Measurements from ENCODE around the gene THAP7. TPM values are rescaled to one million over a fixed set of nuclear protein-coding genes. Genes with fewer than 3 reads are reported as not detected.

Gene THAP7
- total RNA-seq, 1 experiment from 2014 or later: 29.1 TPM

- H3K36me3 ChIP-seq (ENCODE audit: control insufficient read depth, insufficient read depth, low read length): no peaks in the 10 kb centered on the region
- POLR2A ChIA-PET: interaction anchor here (0.5 to 1.8 kb wide), 12 partner anchors 10 to 205 kb away, joined by 3 to 19 read pairs (median 5); partner anchors contain the start of genes CRKL, P2RX6 and THAP7
- no TSS peak for BruUV-seq (replicated peaks)
- H3K27me3 ChIP-seq (replicated peaks; ENCODE audit: control insufficient read depth, insufficient read depth, low read length): no peaks in the 10 kb centered on the region
- peaks cover 8% of the 10 kb centered on the region for H3K36me3 Mint-ChIP-seq (ENCODE audit: insufficient read depth, unreplicated experiment)
- TF ChIP-seq CTCF (IDR thresholded peaks at IDR 0.05; ENCODE audit: insufficient read depth in 1 of 2, low read depth in 1 of 2, low read length in 1 of 2, severe bottlenecking in 1 of 2, unreplicated experiment in 1 of 2): no peak
- CTCF ChIA-PET: interaction anchor here (0.6 to 1.2 kb wide), 11 partner anchors 10 to 179 kb away, joined by 3 to 17 read pairs (median 6); partner anchors contain the start of gene CRKL
- H3K4me3 ChIP-seq (ENCODE audit: low read depth, low read length): peak overlapping the region; percentile 95
- H3K4me3 Mint-ChIP-seq (ENCODE audit: unreplicated experiment): peak overlapping the region; percentile 85
- intact Hi-C loops (cut with micrococcal nuclease; ENCODE audit: unreplicated experiment): loop anchor here (1.0 kb wide), 1 partner anchor 20 kb away; the partner anchor contains the start of gene THAP7
- peaks cover 14% of the 10 kb centered on the region; the same call in 1 of the 2 replicates for H3K4me1 ChIP-seq
- 0 out of 2 replicates have a peak, but pooled peaks cover 3% of the 10 kb centered on the region for H3K9me3 ChIP-seq
- H3K27ac Mint-ChIP-seq (ENCODE audit: unreplicated experiment): peak overlapping the region; percentile 71
- H3K4me1 Mint-ChIP-seq (ENCODE audit: low read depth, unreplicated experiment): no peaks in the 10 kb centered on the region
- no peak for DNase-seq
- H3K9me3 Mint-ChIP-seq (ENCODE audit: unreplicated experiment): peaks cover 8% of the 10 kb centered on the region
- H3K27me3 Mint-ChIP-seq (ENCODE audit: insufficient read depth, unreplicated experiment): no peaks in the 10 kb centered on the region
Observed at GRCh38 chr22:20982563-20982882, 19.4 kb downstream of the THAP7 start.

GRCh38 chr22:20981787-20982562 lies 19.9 kb downstream of the THAP7 start, which contains the start of gene LZTR1:
TSS of gene LZTR1 (plus strand) at chr22:20982297. CDS start at chr22:20982372, 75 bp downstream.
- peak within 1 kb of the TSS; percentile 71 for H3K27ac Mint-ChIP-seq (ENCODE audit: unreplicated experiment)
- H3K4me1 ChIP-seq: peaks cover 14% of the 10 kb centered on the region; the same call in 1 of the 2 replicates
- peaks cover 8% of the 10 kb centered on the region for H3K9me3 Mint-ChIP-seq (ENCODE audit: unreplicated experiment)
- peak; percentile 51 to 84 for TF ChIP-seq CTCF (IDR thresholded peaks at IDR 0.05; ENCODE audit: insufficient read depth in 1 of 2, low read depth in 1 of 2, low read length in 1 of 2, severe bottlenecking in 1 of 2, unreplicated experiment in 1 of 2)
- intact Hi-C loops (cut with micrococcal nuclease; ENCODE audit: unreplicated experiment): loop anchor here (1.0 kb wide), 1 partner anchor 20 kb away; the partner anchor contains the start of gene THAP7
- no peaks in the 10 kb centered on the region for H3K27me3 ChIP-seq (replicated peaks; ENCODE audit: control insufficient read depth, insufficient read depth, low read length)
- POLR2A ChIA-PET: interaction anchor here (0.5 to 1.8 kb wide), 12 partner anchors 9 to 204 kb away, joined by 3 to 19 read pairs (median 5); partner anchors contain the start of genes CRKL, P2RX6 and THAP7
- H3K9me3 ChIP-seq: 0 out of 2 replicates have a peak, but pooled peaks cover 3% of the 10 kb centered on the region
- peak within 1 kb of the TSS; percentile 85 for H3K4me3 Mint-ChIP-seq (ENCODE audit: unreplicated experiment)
- peak; percentile 78 to 88 for DNase-seq
- peaks cover 8% of the 10 kb centered on the region for H3K36me3 Mint-ChIP-seq (ENCODE audit: insufficient read depth, unreplicated experiment)
- H3K36me3 ChIP-seq (ENCODE audit: control insufficient read depth, insufficient read depth, low read length): no peaks in the 10 kb centered on the region
- TSS peak; percentile 21 for BruUV-seq (replicated peaks)
- H3K27me3 Mint-ChIP-seq (ENCODE audit: insufficient read depth, unreplicated experiment): no peaks in the 10 kb centered on the region
- H3K4me3 ChIP-seq (ENCODE audit: low read depth, low read length): peak within 1 kb of the TSS; percentile 95
- H3K4me1 Mint-ChIP-seq (ENCODE audit: low read depth, unreplicated experiment): no peaks in the 10 kb centered on the region
- CTCF ChIA-PET: interaction anchor here (0.6 to 1.6 kb wide), 12 partner anchors 9 to 178 kb away, joined by 3 to 17 read pairs (median 6); partner anchors contain the start of genes AIFM3 and CRKL

Data from Caco-2 (cell line).